HepG2 (cell line): ENCODE results near the gene NAV2. TPM values are rescaled to one million over a fixed set of nuclear protein-coding genes. Genes with fewer than 3 reads are reported as not detected.

Source experiments
- ATAC-seq: fragments of 200-7000 bp; cut with Tn5 transposase; 3 replicates; pipeline ENCODE4 v1.9.1; 2020; ENCODE audit warnings: mild to moderate bottlenecking, moderate library complexity
- BruUV-seq: library from RNA; stranded (reverse); fragments of 400-500 nt; replicated peaks from 2 replicates; lab custom pipeline; 2021; lab: Mats Ljungman, UMichigan
- CTCF ChIA-PET: fragments of 300-600 bp; formaldehyde crosslinking; extraction: SDS; loops from one replicate; lab custom pipeline; 2021; ENCODE audit warnings: low total read pairs, inconsistent platforms, low intra/inter-chr PET ratio; lab: Yijun Ruan, JAX
- POLR2A ChIA-PET: fragments of 350-600 bp; sonication (Branson Sonifier 250); formaldehyde crosslinking; loops from one replicate; lab custom pipeline; 2020; ENCODE audit warnings: antibody characterized with exemption, inconsistent platforms; lab: Yijun Ruan, JAX
- DNase-seq: peaks from one replicate; pipeline ENCODE4 v3.0.0-alpha.2; 2015; ENCODE audit warnings: low spot score
- FAIRE-seq: peaks from 3 replicates; lab custom pipeline; 2011; peaks lifted over from hg19 to GRCh38; lab: Jason Lieb, UNC
- H2AFZ ChIP-seq: one replicate; pipeline ENCODE4 v1.6.1; 2011; ENCODE audit warnings: low read length, inconsistent platforms
- H3K27ac ChIP-seq: fragments of 300-600 bp; 3 replicates; pipeline ENCODE4 v1.8.0; 2011; ENCODE audit warnings: mixed run types, mild to moderate bottlenecking, mixed read lengths, low read length, inconsistent platforms; ENCODE audit not compliant: insufficient read depth; ENCODE audit errors: extremely low read length
- H3K27me3 ChIP-seq, 2 experiments: fragments of 200-600 bp in 1 of 2; 2 replicates in 1 of 2; 3 replicates in 1 of 2; pipeline versions ENCODE4 v1.6.0 to v1.8.0; 2011; ENCODE audit warnings: low read length in 2 of 2, mild to moderate bottlenecking in 2 of 2, moderate library complexity in 2 of 2, inconsistent platforms in 1 of 2; ENCODE audit not compliant: insufficient read depth in 2 of 2, control insufficient read depth in 1 of 2
- H3K36me3 ChIP-seq, 2 experiments: fragments of 200-600 bp in 1 of 2; replicated peaks in 1 of 2; 2 replicates in 1 of 2; 3 replicates in 1 of 2; pipeline versions ENCODE4 v1.5.1 to v1.8.0; 2011; ENCODE audit warnings: low read length in 2 of 2, inconsistent platforms in 1 of 2; ENCODE audit not compliant: insufficient read depth in 2 of 2, control insufficient read depth in 1 of 2
- H3K4me1 ChIP-seq: 2 replicates; pipeline ENCODE4 v1.5.1; 2012; ENCODE audit warnings: low read length, inconsistent platforms; ENCODE audit not compliant: insufficient read depth
- H3K4me2 ChIP-seq: 2 replicates; pipeline ENCODE4 v1.6.0; 2011; ENCODE audit warnings: low read depth, low read length, inconsistent platforms
- H3K4me3 ChIP-seq, 3 experiments: fragments of 200-600 bp in 1 of 3; sonication (generic), shearing (Covaris generic) in 1 of 3; replicated peaks in 1 of 3; 2 replicates each; pipeline ENCODE4 v1.5.1; 2011 to 2016; ENCODE audit warnings: low read length in 3 of 3, inconsistent platforms in 2 of 3, low read depth in 2 of 3, mild to moderate bottlenecking in 2 of 3, control low read depth in 1 of 3, mixed read lengths in 1 of 3; ENCODE audit not compliant: insufficient read depth in 1 of 3
- H3K79me2 ChIP-seq: one replicate; pipeline ENCODE4 v1.6.1; 2011; ENCODE audit warnings: low read length, inconsistent platforms; ENCODE audit not compliant: insufficient read depth
- H3K9ac ChIP-seq: 2 replicates; pipeline ENCODE4 v1.6.0; 2011; ENCODE audit warnings: mild to moderate bottlenecking, low read depth, low read length, inconsistent platforms; ENCODE audit not compliant: insufficient read depth
- H3K9me3 ChIP-seq: 2 replicates; pipeline ENCODE4 v1.5.1; 2012; ENCODE audit warnings: mild to moderate bottlenecking, low read length
- H4K20me1 ChIP-seq: 2 replicates; pipeline ENCODE4 v1.6.0; 2011; ENCODE audit warnings: inconsistent platforms, mild to moderate bottlenecking, low read length, moderate library complexity; ENCODE audit not compliant: insufficient read depth
- ARNT ChIP-seq: fragments of 450-650 bp; IDR thresholded peaks from 2 replicates; pipeline ENCODE4 v1.6.1; 2017
- ARNT2 ChIP-seq: sonication (generic); formaldehyde crosslinking; IDR thresholded peaks from 2 replicates; pipeline ENCODE4 v1.8.0; 2022; ENCODE audit warnings: mild to moderate bottlenecking, low read depth, missing genetic modification reagents, moderate library complexity
- CBFB ChIP-seq: sonication (generic); formaldehyde crosslinking; IDR thresholded peaks from 2 replicates; pipeline ENCODE4 v1.4.0; 2020; ENCODE audit warnings: missing genetic modification reagents
- CHD2 ChIP-seq: IDR thresholded peaks from 2 replicates; pipeline ENCODE4 v1.6.1; 2011; ENCODE audit warnings: low read depth, low read length, improper control_type of control experiment
- DDIT3 ChIP-seq: sonication (generic); formaldehyde crosslinking; IDR thresholded peaks from 2 replicates; pipeline ENCODE4 v1.4.0; 2020; ENCODE audit warnings: mild to moderate bottlenecking, missing genetic modification reagents
- ISX ChIP-seq: sonication (generic); formaldehyde crosslinking; conservative IDR thresholded peaks from 2 replicates; pipeline ENCODE4 v1.5.0; 2020; ENCODE audit warnings: missing genetic modification reagents
- LBX2 ChIP-seq: sonication (generic); formaldehyde crosslinking; IDR thresholded peaks from 2 replicates; pipeline ENCODE4 v1.5.0; 2020; ENCODE audit warnings: missing genetic modification reagents, mild to moderate bottlenecking, borderline replicate concordance
- SNAPC5 ChIP-seq: sonication (generic); formaldehyde crosslinking; IDR thresholded peaks from 2 replicates; pipeline ENCODE4 v1.8.1; 2023; ENCODE audit warnings: mild to moderate bottlenecking, missing genetic modification reagents, borderline replicate concordance
- SYNCRIP ChIP-seq: fragments of 200-400 bp; formaldehyde crosslinking; IDR thresholded peaks from 2 replicates; pipeline ENCODE4 v1.6.1; 2018; ENCODE audit warnings: mild to moderate bottlenecking, low read depth, low read length; ENCODE audit not compliant: insufficient read depth
- TRIM24 ChIP-seq: sonication (generic); formaldehyde crosslinking; IDR thresholded peaks from 2 replicates; pipeline ENCODE4 v1.8.0; 2022; ENCODE audit warnings: mild to moderate bottlenecking, missing genetic modification reagents
- ZEB1 ChIP-seq: IDR thresholded peaks from 2 replicates; pipeline ENCODE4 v1.6.1; 2012; ENCODE audit warnings: mild to moderate bottlenecking, low read depth, inconsistent platforms; ENCODE audit not compliant: insufficient replicate concordance
- ZNF205 ChIP-seq: IDR thresholded peaks from 2 replicates; pipeline ENCODE4 v1.6.1; 2018; ENCODE audit warnings: missing biosample characterization, missing genetic modification reagents
- ZNF660 ChIP-seq: sonication (generic); formaldehyde crosslinking; IDR thresholded peaks from 2 replicates; pipeline ENCODE4 v1.5.1; 2020; ENCODE audit warnings: mild to moderate bottlenecking, low read depth, missing genetic modification reagents, borderline replicate concordance
- ZNF770 ChIP-seq: sonication (generic); formaldehyde crosslinking; IDR thresholded peaks from 2 replicates; pipeline ENCODE4 v1.5.0; 2020; ENCODE audit warnings: mild to moderate bottlenecking, missing genetic modification reagents
- ZNF790 ChIP-seq: sonication (generic); formaldehyde crosslinking; IDR thresholded peaks from 2 replicates; pipeline ENCODE4 v1.8.0; 2022; ENCODE audit warnings: missing genetic modification reagents, mild to moderate bottlenecking, borderline replicate concordance
- ZNF792 ChIP-seq: IDR thresholded peaks from 2 replicates; pipeline ENCODE4 v1.6.1; 2016
- WGBS: methylation state at CpG from one replicate; pipeline ENCODE4 v1.1.6; 2017; ENCODE audit warnings: low lambda C conversion rate; 5-methylcytosine and 5-hydroxymethylcytosine counted together
- in situ Hi-C: cut with HindIII; loops from 2 replicates; pipeline ENCODE4 v1.10.0; 2017; ENCODE audit warnings: low pct_unique_long_range_greater_than_20kb; ENCODE audit not compliant: extremely low pct_ligation_motif_present
- intact Hi-C: fragments of 100-400 bp; cut with micrococcal nuclease; formaldehyde crosslinking; loops from one replicate; pipeline ENCODE4 v1.10.0; 2022; ENCODE audit not compliant: unreplicated experiment
- polyA plus RNA-seq, 8 experiments: library from polyadenylated mRNA; depleted of rRNA in 3 of 8; stranded (reverse) in 7 of 8; unstranded in 1 of 8; fragments of >200 nt; fragmentation: Illumina TruSeq in 4 of 8; extraction: Trizol in 4 of 8; gene quantifications; 2 replicates each; pipeline versions ENCODE4 v1.2.1 to v1.2.3, GENCODE V29; 2011 to 2016; ENCODE audit warnings: low read depth in 4 of 8, missing spikeins in 1 of 8, mixed read lengths in 1 of 8; ENCODE audit not compliant: insufficient read depth in 1 of 8
- total RNA-seq, 5 experiments: library from RNA; depleted of rRNA; stranded (reverse); fragments of >200 nt; fragmentation: Illumina TruSeq; extraction: Trizol; gene quantifications; 2 replicates each; pipeline ENCODE4 v1.2.3, GENCODE V29; 2016; ENCODE audit warnings: low read depth in 1 of 5
- TF ChIP-seq, protein P1 (sequence below): sonication (generic); formaldehyde crosslinking; IDR thresholded peaks from 2 replicates; pipeline ENCODE4 v1.5.0; 2020; ENCODE audit warnings: missing genetic modification reagents

NAV2 gene
- total and polyA plus RNA-seq, 2 of the 13 experiments (the other 11 are each of a cell fraction or from before 2014, with no cell fraction given) = 9.3 to 34.6 TPM

DNA sequence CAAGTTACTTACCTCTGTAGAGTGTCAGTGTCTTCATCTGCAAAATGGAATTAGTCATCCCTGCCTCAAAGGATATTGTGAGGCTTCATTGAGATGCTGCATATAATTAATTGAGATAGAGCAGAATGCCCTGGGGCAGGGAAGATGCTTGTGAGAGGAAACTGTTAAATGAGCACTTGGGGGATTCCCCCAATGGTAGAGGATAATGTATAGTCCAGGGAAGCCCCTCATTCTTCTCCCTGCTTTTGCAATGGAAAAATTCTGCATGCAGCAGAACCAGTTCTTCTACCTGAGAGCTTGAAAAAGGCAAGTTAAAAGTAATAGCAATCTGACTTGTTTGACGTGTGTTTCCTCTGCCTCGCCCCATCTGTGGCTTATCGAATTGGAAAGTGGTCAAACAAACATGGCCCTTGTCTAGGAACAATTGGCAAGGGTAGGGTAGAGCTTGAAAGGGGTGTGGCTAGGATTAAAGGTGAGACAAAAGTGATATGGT lies 90.9 kb downstream of the NAV2 start:
- TF ChIP-seq ARNT = no peak
- no peak for TF ChIP-seq CBFB
- no peak for TF ChIP-seq ZNF660 (CRISPR knock-in tag)
- TF ChIP-seq SYNCRIP = no peak
- no peak for TF ChIP-seq ZNF790
- no peak for TF ChIP-seq ZEB1
- TF ChIP-seq SNAPC5 (CRISPR knock-in tag) = no peak
- TF ChIP-seq ISX (CRISPR knock-in tag) = no peak
- TF ChIP-seq ZNF205 (CRISPR knock-in tag) = no peak
- no peak for TF ChIP-seq ARNT2 (CRISPR knock-in tag)
- no peak for TF ChIP-seq TRIM24 (CRISPR knock-in tag)
- TF ChIP-seq DDIT3 = no peak
- TF ChIP-seq CHD2 = no peak
- TF ChIP-seq LBX2 (CRISPR knock-in tag) = no peak
- TF ChIP-seq, protein P1, sequence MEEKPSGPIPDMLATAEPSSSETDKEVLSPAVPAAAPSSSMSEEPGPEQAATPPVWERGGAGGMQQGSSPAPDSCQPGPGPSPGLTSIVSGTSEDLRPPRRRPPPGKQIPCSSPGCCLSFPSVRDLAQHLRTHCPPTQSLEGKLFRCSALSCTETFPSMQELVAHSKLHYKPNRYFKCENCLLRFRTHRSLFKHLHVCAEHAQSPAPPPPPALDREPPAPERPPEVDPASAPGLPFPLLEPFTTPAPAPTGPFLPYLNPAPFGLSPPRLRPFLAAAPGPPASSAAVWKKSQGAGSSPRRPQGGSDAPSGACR (CRISPR knock-in tag) = no peak
- no peak for TF ChIP-seq ZNF792
- TF ChIP-seq ZNF770 (CRISPR knock-in tag) = no peak
- FAIRE-seq (no peak), ATAC-seq (no peak), DNase-seq (no peak)
- ChIA-PET POLR2A (no interaction called here), CTCF (no interaction called here)
- Histone ChIP-seq H3K4me2 (no peak overlapping the region), H3K9ac (no peak overlapping the region), H3K27ac (no peak overlapping the region), H3K4me1 (no peaks in the 10 kb centered on the region), H3K9me3 (no peaks in the 10 kb centered on the region), H3K27me3 (peaks cover 0 to 14% of the 10 kb centered on the region in 2 experiments; a peak in 2 of 5 replicates), H2AFZ (no peak overlapping the region), H3K4me3 (no peak overlapping the region), H4K20me1 (no peaks in the 10 kb centered on the region), H3K36me3 (no peaks in the 10 kb centered on the region), H3K79me2 (no peaks in the 10 kb centered on the region)
- in situ Hi-C loops = no loop called here
- WGBS = 7% methylated on average over 3 of the region's 3 CpGs
- BruUV-seq = no TSS peak
- intact Hi-C loops = no loop called here
